ENCODE results near the gene TRIB2.

The TRIB2 gene

GRCh38 chr2:12750166-12750905 lies 33.6 kb downstream of the TRIB2 start:
- no peak for DNase-seq

GRCh38 chr2:12754643-12755042 lies 37.9 kb downstream of the TRIB2 start:
- DNase-seq = no peak

GRCh38 chr2:12755384-12755783 lies 38.6 kb downstream of the TRIB2 start:
- DNase-seq = no peak

- no peak for DNase-seq
These were observed 42.5 kb downstream of the TRIB2 start for GRCh38 chr2:12759248-12759647.

GRCh38 chr2:12761104-12761503 lies 44.4 kb downstream of the TRIB2 start:
- no peak for DNase-seq

GRCh38 chr2:12762337-12762736 lies 45.6 kb downstream of the TRIB2 start:
- DNase-seq = no peak

GRCh38 chr2:12762976-12763375 lies 46.2 kb downstream of the TRIB2 start:
- DNase-seq = no peak

GRCh38 chr2:12763486-12763885 lies 46.8 kb downstream of the TRIB2 start:
- no peak for DNase-seq

- DNase-seq = no peak
These were observed 47.5 kb downstream of the TRIB2 start for GRCh38 chr2:12764075-12764730.

GRCh38 chr2:12764849-12765605 lies 48.3 kb downstream of the TRIB2 start:
- DNase-seq = no peak

- DNase-seq = no peak
These were observed 49.7 kb downstream of the TRIB2 start for GRCh38 chr2:12766421-12766879.

- DNase-seq = no peak
These were observed 50.8 kb downstream of the TRIB2 start for GRCh38 chr2:12767541-12767940.

GRCh38 chr2:12767996-12768624 lies 51.4 kb downstream of the TRIB2 start:
- DNase-seq = no peak

- no peak for DNase-seq
These were observed 52.9 kb downstream of the TRIB2 start for GRCh38 chr2:12769492-12770105.

- DNase-seq = no peak
These were observed 53.7 kb downstream of the TRIB2 start for GRCh38 chr2:12770300-12770968.

GRCh38 chr2:12771154-12771553 lies 54.4 kb downstream of the TRIB2 start:
- DNase-seq = no peak

GRCh38 chr2:12773586-12774394 lies 57.1 kb downstream of the TRIB2 start:
- no peak for DNase-seq

GRCh38 chr2:12774395-12774727 lies 57.6 kb downstream of the TRIB2 start:
- DNase-seq = no peak

- DNase-seq = no peak
These were observed 59.8 kb downstream of the TRIB2 start for GRCh38 chr2:12776521-12776961.

GRCh38 chr2:12778369-12778768 lies 61.6 kb downstream of the TRIB2 start:
- DNase-seq = no peak

- DNase-seq = no peak
These were observed 62.3 kb downstream of the TRIB2 start for GRCh38 chr2:12778811-12779579.
